Transverse colon (tissue), 4 donors: ENCODE data around the gene FBXO4. TPM values are rescaled to one million over a fixed set of nuclear protein-coding genes. Genes with fewer than 3 reads are reported as not detected.

Experiments used
- DNase-seq: peaks from one replicate; pipeline ENCODE4 v3.0.0-alpha.2; 2019
- H3K27ac ChIP-seq, 4 donors: fragments of 200-600 bp; sonication (generic); 2 replicates each; pipeline ENCODE4 v1.5.1; 2016 to 2018; ENCODE audit warnings: inconsistent platforms in 4 of 4
- H3K27me3 ChIP-seq: fragments of 200-600 bp; sonication (generic); 2 replicates; pipeline ENCODE4 v1.5.1; 2017; ENCODE audit warnings: inconsistent platforms
- H3K36me3 ChIP-seq, 4 donors: fragments of 200-600 bp; sonication (generic); 2 replicates each; pipeline ENCODE4 v1.5.1; 2017 to 2019; ENCODE audit warnings: inconsistent platforms in 4 of 4
- H3K4me1 ChIP-seq, 4 donors: fragments of 200-600 bp; sonication (generic); 2 replicates each; pipeline ENCODE4 v1.5.1; 2017 to 2020; ENCODE audit warnings: inconsistent platforms in 4 of 4
- H3K4me3 ChIP-seq, 4 donors: fragments of 200-600 bp; sonication (generic); 1 replicate in 1 of 4; 2 replicates in 3 of 4; pipeline versions ENCODE4 v1.5.1 to v1.6.1; 2017 to 2019; ENCODE audit warnings: inconsistent platforms in 4 of 4
- H3K9me3 ChIP-seq, 2 donors: fragments of 200-600 bp; sonication (generic); 2 replicates each; pipeline ENCODE4 v1.5.1; 2017 to 2019; ENCODE audit warnings: inconsistent platforms in 2 of 2
- CTCF ChIP-seq, 5 experiments: fragments of 200-600 bp in 3 of 5; fragments of 450-650 bp in 2 of 5; sonication (generic) in 3 of 5; IDR thresholded peaks; 1 replicate in 2 of 5; 2 replicates in 3 of 5; pipeline ENCODE4 v1.5.1; 2016 to 2017; ENCODE audit warnings: antibody characterized with exemption in 5 of 5, inconsistent platforms in 3 of 5, mild to moderate bottlenecking in 2 of 5, moderate library complexity in 1 of 5
- EP300 ChIP-seq: sonication (generic); formaldehyde crosslinking; IDR thresholded peaks from one replicate; pipeline ENCODE4 v1.6.1; 2017; ENCODE audit warnings: antibody characterized with exemption, low read depth
- POLR2A ChIP-seq: fragments of 450-650 bp; IDR thresholded peaks from one replicate; pipeline ENCODE4 v1.6.1; 2016; ENCODE audit warnings: antibody characterized with exemption, mild to moderate bottlenecking, moderate library complexity
- POLR2AphosphoS5 ChIP-seq, 3 donors: sonication (generic); formaldehyde crosslinking; IDR thresholded peaks; one replicate each; pipeline ENCODE4 v1.6.1; 2016; ENCODE audit warnings: antibody characterized with exemption in 3 of 3
- WGBS, 2 donors: methylation state at CpG; one replicate each; pipeline ENCODE4 v1.1.5; 2018; ENCODE audit warnings: low coverage in 1 of 2; 5-methylcytosine and 5-hydroxymethylcytosine counted together
- in situ Hi-C, 4 donors: fragments of 200-750 bp; cut with MboI; loops; one replicate each; pipeline versions ENCODE4 v1.15.0 to v1.15.1; 2017; ENCODE audit warnings: low sequenced_read_pairs in 3 of 4, low pct_ligation_motif_present in 1 of 4, low pct_unique_long_range_greater_than_20kb in 1 of 4
- intact Hi-C: fragments of 100-400 bp; cut with DNase I; formaldehyde crosslinking; loops from one replicate; pipeline ENCODE4 v1.15.1; 2023; ENCODE audit warnings: low total_unique reads
- total RNA-seq, 4 donors: library from RNA; depleted of rRNA; stranded (reverse); fragments of >200 nt; gene quantifications; one replicate each; pipeline ENCODE4 v1.1.0, GENCODE V29; 2016

The FBXO4 gene
- total RNA-seq, 4 donors from 2014 or later: 1.1 to 8.8 (median 7.1) TPM

DNA sequence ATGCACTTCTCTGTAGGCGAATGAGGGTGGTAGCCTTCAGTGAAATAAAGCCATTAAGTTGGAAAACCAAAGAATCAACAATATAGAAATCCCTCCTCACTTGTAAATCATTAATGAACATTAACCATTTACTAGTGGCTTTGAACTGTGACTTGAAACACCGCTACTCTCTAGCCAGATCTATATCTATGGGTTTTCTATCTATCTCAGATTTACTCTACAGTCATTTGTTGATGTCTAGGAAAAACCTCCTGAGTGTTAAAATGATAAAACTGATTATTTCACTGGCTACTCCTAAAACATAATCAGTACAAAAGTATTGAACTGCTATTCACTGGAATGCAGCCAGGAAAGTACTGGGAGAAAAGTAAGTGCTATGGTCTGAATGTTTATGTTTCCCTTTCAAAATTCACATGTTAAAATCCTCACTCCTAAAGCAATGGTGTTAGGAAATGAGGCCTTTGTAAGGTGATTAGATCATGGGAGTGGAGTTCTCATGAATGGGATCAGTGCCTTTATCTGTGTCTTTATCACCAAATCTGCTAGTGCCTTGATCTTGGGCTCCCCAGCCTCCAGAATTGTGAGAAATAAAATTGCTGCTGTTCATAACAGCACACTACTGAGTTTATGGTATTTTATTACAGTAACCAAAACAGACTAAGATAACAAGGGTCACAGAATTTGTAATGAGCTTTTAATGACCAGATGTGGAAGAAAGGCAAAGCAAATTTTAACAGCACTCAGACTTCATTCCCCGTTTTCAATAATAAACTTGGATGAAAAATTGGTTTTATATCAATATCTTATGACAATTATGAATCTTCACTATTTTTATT, 46.2 kb upstream of the FBXO4 start:
- H3K4me1 ChIP-seq: no peaks in the 10 kb centered on the region
- no peaks in the 10 kb centered on the region for H3K36me3 ChIP-seq
- DNase-seq: no peak
- TF ChIP-seq EP300 (no peak), CTCF (IDR thresholded peaks at IDR 0.05) (no peak), POLR2A (no peak), POLR2AphosphoS5 (IDR thresholded peaks at IDR 0.05) (no peak)
- in situ Hi-C loops (loop anchor here in 1 of 4 donors (25.0 kb wide), 1 partner anchor 708 kb away; no protein-coding TSS in a partner anchor), intact Hi-C loops (no loop called here)
- 50 to 51% methylated on average over 3 of the region's 3 CpGs for WGBS, 2 donors
- H3K27ac ChIP-seq: no peak overlapping the region
- H3K4me3 ChIP-seq: no peak overlapping the region
- no peaks in the 10 kb centered on the region for H3K27me3 ChIP-seq
- H3K9me3 ChIP-seq: no peaks in the 10 kb centered on the region

- intact Hi-C loops: no loop called here
- in situ Hi-C loops: loop anchor here in 1 of 4 donors (25.0 kb wide), 1 partner anchor 705 kb away; no protein-coding TSS in a partner anchor
- DNase-seq: no peak
- peaks cover 5% of the 10 kb centered on the region for H3K27me3 ChIP-seq
- WGBS, 2 donors: 69 to 81% methylated on average over 5 of the region's 5 CpGs
- H3K4me1 ChIP-seq: no peaks in the 10 kb centered on the region
- no peak overlapping the region for H3K27ac ChIP-seq
- H3K36me3 ChIP-seq: no peaks in the 10 kb centered on the region
- no peak overlapping the region for H3K4me3 ChIP-seq
- TF ChIP-seq CTCF (IDR thresholded peaks at IDR 0.05) (no peak), POLR2A (no peak), EP300 (no peak), POLR2AphosphoS5 (IDR thresholded peaks at IDR 0.05) (no peak)
- H3K9me3 ChIP-seq: no peaks in the 10 kb centered on the region
These were observed 42.3 kb upstream of the FBXO4 start for GRCh38 chr5:41882765-41883164.

DNA sequence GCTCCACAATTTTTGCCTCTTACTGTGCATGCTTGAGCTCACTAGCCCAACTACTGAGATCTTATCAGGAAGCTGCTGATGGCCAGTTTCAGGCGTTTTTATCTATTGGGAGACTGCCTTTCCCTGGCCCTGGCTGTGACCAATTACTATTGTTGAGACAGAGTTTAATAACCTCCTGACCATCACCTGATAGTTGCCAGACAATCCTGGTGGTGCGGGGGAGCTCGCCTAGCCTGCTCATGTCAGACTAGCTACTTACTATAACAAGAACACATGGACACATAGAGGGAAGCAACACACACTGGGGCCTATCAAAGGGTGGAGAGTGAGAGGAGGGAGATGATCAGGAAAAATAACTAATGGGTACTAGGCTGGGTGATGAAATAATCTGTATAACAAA, 41.8 kb upstream of the FBXO4 start:
- H3K4me1 ChIP-seq: no peaks in the 10 kb centered on the region
- in situ Hi-C loops (loop anchor here in 1 of 4 donors (25.0 kb wide), 1 partner anchor 704 kb away; no protein-coding TSS in a partner anchor), intact Hi-C loops (no loop called here)
- H3K9me3 ChIP-seq: no peaks in the 10 kb centered on the region
- no peak for TF ChIP-seq POLR2A
- TF ChIP-seq CTCF (IDR thresholded peaks at IDR 0.05): no peak
- TF ChIP-seq EP300: no peak
- TF ChIP-seq POLR2AphosphoS5 (IDR thresholded peaks at IDR 0.05): no peak
- no peak overlapping the region for H3K4me3 ChIP-seq
- 89 to 93% methylated on average over 3 of the region's 3 CpGs for WGBS, 2 donors
- H3K27ac ChIP-seq: no peak overlapping the region
- no peak for DNase-seq
- H3K27me3 ChIP-seq: peaks cover 9% of the 10 kb centered on the region
- no peaks in the 10 kb centered on the region for H3K36me3 ChIP-seq

DNA sequence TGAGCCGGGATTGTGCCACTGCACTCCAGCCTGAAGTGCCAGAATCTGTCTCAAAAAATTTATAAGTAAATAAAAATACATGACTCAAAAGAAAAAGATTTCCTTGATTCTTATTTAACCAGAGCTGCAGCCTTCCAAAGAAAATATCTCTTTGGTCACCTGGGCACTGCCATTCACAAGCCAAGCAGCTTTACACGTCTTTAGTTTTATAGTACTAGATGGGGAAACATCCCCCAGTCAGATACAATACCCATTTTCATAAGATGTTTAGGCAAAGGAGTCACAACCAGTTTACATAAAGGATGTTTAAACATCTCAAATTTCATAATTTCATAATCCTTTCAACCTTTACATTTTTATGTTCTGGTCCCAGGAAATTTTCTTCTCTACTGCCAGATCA, 41.1 kb upstream of the FBXO4 start:
- WGBS, 2 donors: 97 to 100% methylated on average over 2 of the region's 2 CpGs

More for the DNA sequence above, 41.1 kb upstream of the FBXO4 start:
- no peak overlapping the region for H3K4me3 ChIP-seq
- no peaks in the 10 kb centered on the region for H3K4me1 ChIP-seq
- H3K27ac ChIP-seq: no peak overlapping the region
- no peaks in the 10 kb centered on the region for H3K9me3 ChIP-seq
- DNase-seq: no peak
- intact Hi-C loops: no loop called here
- H3K36me3 ChIP-seq: no peaks in the 10 kb centered on the region
- H3K27me3 ChIP-seq: peaks cover 9% of the 10 kb centered on the region
- in situ Hi-C loops: loop anchor here in 1 of 4 donors (25.0 kb wide), 1 partner anchor 703 kb away; no protein-coding TSS in a partner anchor
- TF ChIP-seq EP300 (no peak), POLR2A (no peak), CTCF (IDR thresholded peaks at IDR 0.05) (no peak), POLR2AphosphoS5 (IDR thresholded peaks at IDR 0.05) (no peak)
